ENCODE data around the gene ZYG11A.

DNA sequence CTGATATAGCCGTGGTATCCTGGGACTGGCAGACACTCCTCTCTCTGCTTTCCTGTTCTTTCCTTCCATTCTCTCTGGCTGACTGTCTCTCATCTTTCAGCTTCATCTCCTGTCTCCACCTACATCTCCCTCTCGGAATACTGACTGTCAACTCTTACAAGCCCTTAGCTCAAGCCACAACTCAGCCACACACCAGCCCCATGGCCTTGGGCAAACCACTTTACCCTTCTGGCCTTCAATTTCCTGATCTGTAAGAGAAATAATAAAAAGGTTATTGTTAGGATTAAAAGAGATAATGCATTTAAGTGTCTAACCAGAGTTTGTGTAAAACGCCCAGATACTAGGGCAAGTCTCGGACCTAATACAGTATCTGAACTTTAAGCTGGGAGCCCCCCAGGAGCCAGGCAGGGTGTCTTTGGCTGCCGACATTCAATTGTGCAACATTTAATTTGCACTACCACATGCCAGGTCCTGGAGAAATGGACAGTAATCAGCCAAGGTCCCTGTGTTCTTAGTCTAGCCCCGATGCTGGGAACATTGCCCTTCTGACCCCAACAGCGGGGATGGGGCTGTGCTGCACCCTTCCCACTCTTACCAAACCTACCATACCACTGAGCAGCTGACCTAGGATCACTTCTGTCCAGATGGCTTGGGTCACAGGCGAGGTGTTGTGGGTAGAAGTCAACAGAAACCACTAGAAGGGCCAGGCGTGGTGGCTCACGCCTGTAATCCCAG, 73.8 kb downstream of the ZYG11A start:
- TF ChIP-seq, protein P1, sequence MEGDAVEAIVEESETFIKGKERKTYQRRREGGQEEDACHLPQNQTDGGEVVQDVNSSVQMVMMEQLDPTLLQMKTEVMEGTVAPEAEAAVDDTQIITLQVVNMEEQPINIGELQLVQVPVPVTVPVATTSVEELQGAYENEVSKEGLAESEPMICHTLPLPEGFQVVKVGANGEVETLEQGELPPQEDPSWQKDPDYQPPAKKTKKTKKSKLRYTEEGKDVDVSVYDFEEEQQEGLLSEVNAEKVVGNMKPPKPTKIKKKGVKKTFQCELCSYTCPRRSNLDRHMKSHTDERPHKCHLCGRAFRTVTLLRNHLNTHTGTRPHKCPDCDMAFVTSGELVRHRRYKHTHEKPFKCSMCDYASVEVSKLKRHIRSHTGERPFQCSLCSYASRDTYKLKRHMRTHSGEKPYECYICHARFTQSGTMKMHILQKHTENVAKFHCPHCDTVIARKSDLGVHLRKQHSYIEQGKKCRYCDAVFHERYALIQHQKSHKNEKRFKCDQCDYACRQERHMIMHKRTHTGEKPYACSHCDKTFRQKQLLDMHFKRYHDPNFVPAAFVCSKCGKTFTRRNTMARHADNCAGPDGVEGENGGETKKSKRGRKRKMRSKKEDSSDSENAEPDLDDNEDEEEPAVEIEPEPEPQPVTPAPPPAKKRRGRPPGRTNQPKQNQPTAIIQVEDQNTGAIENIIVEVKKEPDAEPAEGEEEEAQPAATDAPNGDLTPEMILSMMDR (IDR thresholded peaks at IDR 0.05): no peak
- TF ChIP-seq POLR2A (IDR thresholded peaks at IDR 0.05): no peak
